CD4-positive, alpha-beta T cell treated with Interleukin-2 at 100 ng/mL for 4 hours (primary cell): ENCODE measurements around the gene SIRPB1.
"Not testable (repeated sequence)": the region's sequence is repeated elsewhere in the genome, so short reads cannot be mapped to it uniquely, and the experiment has no call there.

Experiments used
- DNase-seq: peaks from one replicate; pipeline ENCODE4 v3.0.0-alpha.2; 2020; ENCODE audit warnings: low spot score

SIRPB1 gene

GRCh38 chr20:1588533-1589460 lies 31.0 kb downstream of the SIRPB1 start:
- no peak for DNase-seq

- DNase-seq: no peak
Measured at GRCh38 chr20:1587781-1588532, 31.9 kb downstream of the SIRPB1 start.

GRCh38 chr20:1579488-1579887 lies 40.3 kb downstream of the SIRPB1 start:
- no peak for DNase-seq

- no peak for DNase-seq
Measured at GRCh38 chr20:1577906-1578305, 41.9 kb downstream of the SIRPB1 start.

- DNase-seq: not testable (repeated sequence)
Measured at GRCh38 chr20:1577313-1577712, 42.5 kb downstream of the SIRPB1 start.

GRCh38 chr20:1576641-1577040 lies 43.2 kb downstream of the SIRPB1 start:
- DNase-seq: no peak

- DNase-seq: not testable (repeated sequence)
Measured at GRCh38 chr20:1576003-1576402, 43.8 kb downstream of the SIRPB1 start.

GRCh38 chr20:1571583-1571982 lies 48.2 kb downstream of the SIRPB1 start:
- not testable (repeated sequence) for DNase-seq
